SK-N-SH treated with all-trans-retinoic acid at 6 μM for 48 hours (cell line): ENCODE data around the gene PRR14L.

ENCODE experiments used
- CSDC2 ChIP-seq: fragments of 250-450 bp; sonication (Bioruptor Pico); IDR thresholded peaks from 2 replicates; pipeline ENCODE4 v1.5.0; 2020; ENCODE audit warnings: mild to moderate bottlenecking, moderate library complexity
- ESRRG ChIP-seq: fragments of 250-450 bp; sonication (Bioruptor Pico); IDR thresholded peaks from 2 replicates; pipeline ENCODE4 v1.6.1; 2021; ENCODE audit warnings: mild to moderate bottlenecking
- POU6F1 ChIP-seq: fragments of 250-450 bp; sonication (Bioruptor Pico); IDR thresholded peaks from 2 replicates; pipeline ENCODE4 v1.8.0; 2021; ENCODE audit warnings: low read depth, mild to moderate bottlenecking, moderate library complexity, borderline replicate concordance
- RARB ChIP-seq: fragments of 250-450 bp; sonication (Bioruptor Pico); IDR thresholded peaks from 2 replicates; pipeline ENCODE4 v1.8.0; 2021; ENCODE audit warnings: mild to moderate bottlenecking, moderate library complexity
- TCF4 ChIP-seq: fragments of 250-450 bp; sonication (Bioruptor Pico); IDR thresholded peaks from 2 replicates; pipeline ENCODE4 v1.8.0; 2021; ENCODE audit warnings: mild to moderate bottlenecking, moderate library complexity, borderline replicate concordance
- TOX ChIP-seq: fragments of 250-450 bp; sonication (Bioruptor Pico); IDR thresholded peaks from 2 replicates; pipeline ENCODE4 v1.8.0; 2021; ENCODE audit warnings: mild to moderate bottlenecking, moderate library complexity, borderline replicate concordance
- ZFP30 ChIP-seq: fragments of 450-650 bp; formaldehyde crosslinking; IDR thresholded peaks from 2 replicates; pipeline ENCODE4 v1.5.0; 2022; ENCODE audit warnings: mild to moderate bottlenecking, moderate library complexity
- ZNF565 ChIP-seq: fragments of 450-650 bp; formaldehyde crosslinking; conservative IDR thresholded peaks from 2 replicates; pipeline ENCODE4 v1.5.0; 2020; ENCODE audit warnings: low read depth, mild to moderate bottlenecking, moderate library complexity
- TF ChIP-seq, protein P1 (sequence below): fragments of 250-450 bp; sonication (Bioruptor Pico); IDR thresholded peaks from 2 replicates; pipeline ENCODE4 v1.8.0; 2020; ENCODE audit warnings: mild to moderate bottlenecking, moderate library complexity, borderline replicate concordance

DNA sequence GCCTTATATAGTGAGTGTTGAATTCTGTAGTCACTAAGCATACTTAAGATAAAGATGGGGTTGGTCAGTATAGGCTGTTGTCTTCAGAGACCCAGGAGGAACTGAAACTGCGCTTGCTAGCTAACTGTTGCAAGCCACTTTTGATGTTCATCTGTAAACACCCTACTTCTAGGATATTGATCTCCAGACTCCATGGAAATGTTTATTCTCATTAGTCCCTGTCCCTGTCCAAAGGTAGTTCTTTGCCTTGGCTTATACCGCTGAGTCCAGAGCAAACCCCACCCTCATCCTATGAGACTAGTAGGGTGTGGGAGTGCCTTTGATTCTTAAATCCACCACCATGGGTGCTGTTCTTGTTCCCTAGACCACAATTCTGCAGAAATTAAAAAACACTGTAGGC lies 40.3 kb upstream of the PRR14L start:
- TF ChIP-seq RARB (CRISPR knock-in tag) (no peak), TOX (no peak), POU6F1 (CRISPR knock-in tag) (no peak), ESRRG (no peak), ZNF565 (no peak), ZFP30 (CRISPR knock-in tag) (no peak), CSDC2 (CRISPR knock-in tag) (no peak), TCF4 (CRISPR knock-in tag) (no peak)
- TF ChIP-seq, protein P1, sequence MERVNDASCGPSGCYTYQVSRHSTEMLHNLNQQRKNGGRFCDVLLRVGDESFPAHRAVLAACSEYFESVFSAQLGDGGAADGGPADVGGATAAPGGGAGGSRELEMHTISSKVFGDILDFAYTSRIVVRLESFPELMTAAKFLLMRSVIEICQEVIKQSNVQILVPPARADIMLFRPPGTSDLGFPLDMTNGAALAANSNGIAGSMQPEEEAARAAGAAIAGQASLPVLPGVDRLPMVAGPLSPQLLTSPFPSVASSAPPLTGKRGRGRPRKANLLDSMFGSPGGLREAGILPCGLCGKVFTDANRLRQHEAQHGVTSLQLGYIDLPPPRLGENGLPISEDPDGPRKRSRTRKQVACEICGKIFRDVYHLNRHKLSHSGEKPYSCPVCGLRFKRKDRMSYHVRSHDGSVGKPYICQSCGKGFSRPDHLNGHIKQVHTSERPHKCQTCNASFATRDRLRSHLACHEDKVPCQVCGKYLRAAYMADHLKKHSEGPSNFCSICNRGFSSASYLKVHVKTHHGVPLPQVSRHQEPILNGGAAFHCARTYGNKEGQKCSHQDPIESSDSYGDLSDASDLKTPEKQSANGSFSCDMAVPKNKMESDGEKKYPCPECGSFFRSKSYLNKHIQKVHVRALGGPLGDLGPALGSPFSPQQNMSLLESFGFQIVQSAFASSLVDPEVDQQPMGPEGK (CRISPR knock-in tag) = no peak
